Measurements from ENCODE around the gene FBN2. TPM values are rescaled to one million over a fixed set of nuclear protein-coding genes. Genes with fewer than 3 reads are reported as not detected.

Gene FBN2
- total RNA-seq (2012; rRNA removed): 6.3 and 40.0 TPM in 2 replicates

- peak within 1 kb of the TSS; percentile 86 for H3K4me2 ChIP-seq (ENCODE audit: low read length)
- peak within 1 kb of the TSS; percentile 85 for H3K4me3 ChIP-seq (ENCODE audit: low read length)
- H3K36me3 ChIP-seq (ENCODE audit: insufficient read depth, low read length): peaks cover 4% of the 10 kb centered on the region
- no peaks in the 10 kb centered on the region for H3K9me3 ChIP-seq (replicated peaks; ENCODE audit: low read length)
- no peaks in the 10 kb centered on the region for H3K27me3 ChIP-seq (ENCODE audit: control insufficient read depth, insufficient read depth, low read length)
- H3K9ac ChIP-seq (ENCODE audit: low read depth, low read length): peak within 1 kb of the TSS; percentile 84
- peaks cover 18% of the 10 kb centered on the region for H3K4me1 ChIP-seq (ENCODE audit: control insufficient read depth, insufficient read depth, low read length)
These were observed at the start of gene FBN2 for GRCh38 chr5:128538000-128538249. Gene FBN2, minus strand, starts transcription at chr5:128538245. Its CDS starts 642 bp downstream, at chr5:128537603.

GRCh38 chr5:128587275-128587674 lies 49.2 kb upstream of the FBN2 start:
- H3K4me1 ChIP-seq (ENCODE audit: control insufficient read depth, insufficient read depth, low read length): peaks cover 6% of the 10 kb centered on the region
- no peaks in the 10 kb centered on the region for H3K9me3 ChIP-seq (replicated peaks; ENCODE audit: low read length)
- no peaks in the 10 kb centered on the region for H3K36me3 ChIP-seq (ENCODE audit: insufficient read depth, low read length)
- no peak overlapping the region for H3K4me3 ChIP-seq (ENCODE audit: low read length)
- no peak overlapping the region for H3K4me2 ChIP-seq (ENCODE audit: low read length)
- H3K27me3 ChIP-seq (ENCODE audit: control insufficient read depth, insufficient read depth, low read length): no peaks in the 10 kb centered on the region
- no peak overlapping the region for H3K9ac ChIP-seq (ENCODE audit: low read depth, low read length)

- Histone ChIP-seq H3K4me1 (ENCODE audit: control insufficient read depth, insufficient read depth, low read length) (peaks cover 6% of the 10 kb centered on the region), H3K9me3 (replicated peaks; ENCODE audit: low read length) (no peaks in the 10 kb centered on the region), H3K4me3 (ENCODE audit: low read length) (no peak overlapping the region), H3K9ac (ENCODE audit: low read depth, low read length) (no peak overlapping the region), H3K4me2 (ENCODE audit: low read length) (no peak overlapping the region), H3K36me3 (ENCODE audit: insufficient read depth, low read length) (no peaks in the 10 kb centered on the region), H3K27me3 (ENCODE audit: control insufficient read depth, insufficient read depth, low read length) (no peaks in the 10 kb centered on the region)
These were observed 48.8 kb upstream of the FBN2 start for GRCh38 chr5:128586848-128587247.

- Histone ChIP-seq H3K9ac (ENCODE audit: low read depth, low read length) (peak overlapping the region; percentile 62), H3K9me3 (replicated peaks; ENCODE audit: low read length) (no peaks in the 10 kb centered on the region), H3K36me3 (ENCODE audit: insufficient read depth, low read length) (no peaks in the 10 kb centered on the region), H3K4me3 (ENCODE audit: low read length) (peak overlapping the region; percentile 42), H3K27me3 (ENCODE audit: control insufficient read depth, insufficient read depth, low read length) (no peaks in the 10 kb centered on the region), H3K4me1 (ENCODE audit: control insufficient read depth, insufficient read depth, low read length) (peaks cover 26% of the 10 kb centered on the region), H3K4me2 (ENCODE audit: low read length) (peak overlapping the region; percentile 66)
These were observed 41.6 kb upstream of the FBN2 start for GRCh38 chr5:128579639-128580038.

- peaks cover 30% of the 10 kb centered on the region for H3K4me1 ChIP-seq (ENCODE audit: control insufficient read depth, insufficient read depth, low read length)
- no peaks in the 10 kb centered on the region for H3K27me3 ChIP-seq (ENCODE audit: control insufficient read depth, insufficient read depth, low read length)
- peak overlapping the region; percentile 62 for H3K9ac ChIP-seq (ENCODE audit: low read depth, low read length)
- no peak overlapping the region for H3K4me3 ChIP-seq (ENCODE audit: low read length)
- no peaks in the 10 kb centered on the region for H3K36me3 ChIP-seq (ENCODE audit: insufficient read depth, low read length)
- peak overlapping the region; percentile 66 for H3K4me2 ChIP-seq (ENCODE audit: low read length)
- no peaks in the 10 kb centered on the region for H3K9me3 ChIP-seq (replicated peaks; ENCODE audit: low read length)
These were observed 41.0 kb upstream of the FBN2 start for GRCh38 chr5:128579093-128579492.

- no peak overlapping the region for H3K4me2 ChIP-seq (ENCODE audit: low read length)
- H3K36me3 ChIP-seq (ENCODE audit: insufficient read depth, low read length): no peaks in the 10 kb centered on the region
- H3K4me3 ChIP-seq (ENCODE audit: low read length): no peak overlapping the region
- no peak overlapping the region for H3K9ac ChIP-seq (ENCODE audit: low read depth, low read length)
- no peaks in the 10 kb centered on the region for H3K9me3 ChIP-seq (replicated peaks; ENCODE audit: low read length)
- H3K27me3 ChIP-seq (ENCODE audit: control insufficient read depth, insufficient read depth, low read length): no peaks in the 10 kb centered on the region
- peaks cover 36% of the 10 kb centered on the region for H3K4me1 ChIP-seq (ENCODE audit: control insufficient read depth, insufficient read depth, low read length)
These were observed 36.0 kb upstream of the FBN2 start for GRCh38 chr5:128574041-128574440.

- Histone ChIP-seq H3K4me1 (ENCODE audit: control insufficient read depth, insufficient read depth, low read length) (peaks cover 26% of the 10 kb centered on the region), H3K27me3 (ENCODE audit: control insufficient read depth, insufficient read depth, low read length) (no peaks in the 10 kb centered on the region), H3K9me3 (replicated peaks; ENCODE audit: low read length) (no peaks in the 10 kb centered on the region)
These were observed 34.9 kb upstream of the FBN2 start for GRCh38 chr5:128572930-128573319.

GRCh38 chr5:128572051-128572929 lies 34.2 kb upstream of the FBN2 start:
- peak overlapping the region; percentile 36 for H3K4me2 ChIP-seq (ENCODE audit: low read length)
- peaks cover 26% of the 10 kb centered on the region for H3K4me1 ChIP-seq (ENCODE audit: control insufficient read depth, insufficient read depth, low read length)
- no peaks in the 10 kb centered on the region for H3K36me3 ChIP-seq (ENCODE audit: insufficient read depth, low read length)
- H3K9ac ChIP-seq (ENCODE audit: low read depth, low read length): peak overlapping the region; percentile 40
- H3K27me3 ChIP-seq (ENCODE audit: control insufficient read depth, insufficient read depth, low read length): no peaks in the 10 kb centered on the region
- H3K4me3 ChIP-seq (ENCODE audit: low read length): no peak overlapping the region
- H3K9me3 ChIP-seq (replicated peaks; ENCODE audit: low read length): no peaks in the 10 kb centered on the region

More at GRCh38 chr5:128572930-128573319, 34.9 kb upstream of the FBN2 start:
- Histone ChIP-seq H3K36me3 (ENCODE audit: insufficient read depth, low read length) (no peaks in the 10 kb centered on the region), H3K4me3 (ENCODE audit: low read length) (no peak overlapping the region), H3K4me2 (ENCODE audit: low read length) (peak overlapping the region; percentile 36), H3K9ac (ENCODE audit: low read depth, low read length) (peak overlapping the region; percentile 40)

GRCh38 chr5:128566178-128566577 lies 28.1 kb upstream of the FBN2 start:
- no peak overlapping the region for H3K4me2 ChIP-seq (ENCODE audit: low read length)

GRCh38 chr5:128559300-128560297 lies 21.6 kb upstream of the FBN2 start:
- Histone ChIP-seq H3K36me3 (ENCODE audit: insufficient read depth, low read length) (no peaks in the 10 kb centered on the region), H3K9ac (ENCODE audit: low read depth, low read length) (no peak overlapping the region), H3K27me3 (ENCODE audit: control insufficient read depth, insufficient read depth, low read length) (no peaks in the 10 kb centered on the region), H3K9me3 (replicated peaks; ENCODE audit: low read length) (no peaks in the 10 kb centered on the region), H3K4me2 (ENCODE audit: low read length) (peak overlapping the region; percentile 35), H3K4me1 (ENCODE audit: control insufficient read depth, insufficient read depth, low read length) (peaks cover 6% of the 10 kb centered on the region), H3K4me3 (ENCODE audit: low read length) (no peak overlapping the region)

More at GRCh38 chr5:128566178-128566577, 28.1 kb upstream of the FBN2 start:
- H3K27me3 ChIP-seq (ENCODE audit: control insufficient read depth, insufficient read depth, low read length): no peaks in the 10 kb centered on the region
- H3K9ac ChIP-seq (ENCODE audit: low read depth, low read length): no peak overlapping the region
- H3K9me3 ChIP-seq (replicated peaks; ENCODE audit: low read length): no peaks in the 10 kb centered on the region
- H3K36me3 ChIP-seq (ENCODE audit: insufficient read depth, low read length): no peaks in the 10 kb centered on the region
- no peak overlapping the region for H3K4me3 ChIP-seq (ENCODE audit: low read length)
- no peaks in the 10 kb centered on the region for H3K4me1 ChIP-seq (ENCODE audit: control insufficient read depth, insufficient read depth, low read length)

- Histone ChIP-seq H3K27me3 (ENCODE audit: control insufficient read depth, insufficient read depth, low read length) (no peaks in the 10 kb centered on the region), H3K4me1 (ENCODE audit: control insufficient read depth, insufficient read depth, low read length) (peaks cover 5% of the 10 kb centered on the region), H3K4me2 (ENCODE audit: low read length) (no peak overlapping the region)
These were observed 15.7 kb upstream of the FBN2 start for GRCh38 chr5:128553747-128554146.

More at GRCh38 chr5:128553747-128554146, 15.7 kb upstream of the FBN2 start:
- Histone ChIP-seq H3K4me3 (ENCODE audit: low read length) (no peak overlapping the region), H3K9me3 (replicated peaks; ENCODE audit: low read length) (no peaks in the 10 kb centered on the region), H3K36me3 (ENCODE audit: insufficient read depth, low read length) (no peaks in the 10 kb centered on the region), H3K9ac (ENCODE audit: low read depth, low read length) (no peak overlapping the region)

Data from skeletal muscle satellite cell (primary cell).